SK-N-MC (cell line): Measurements from ENCODE around the gene SF3B6.

Experiments
- EZH2 ChIP-seq: fragments of 200-600 bp; sonication (generic); IDR thresholded peaks from one replicate; pipeline ENCODE4 v1.6.1; 2017; ENCODE audit warnings: antibody characterized with exemption
- FOXP2 ChIP-seq: optimal IDR thresholded peaks from 2 replicates; pipeline ENCODE3; 2011; ENCODE audit warnings: mild to moderate bottlenecking, moderate library complexity; ENCODE audit not compliant: insufficient read depth; ENCODE audit errors: extremely low read length, control extremely low read depth
- POLR2AphosphoS5 ChIP-seq: IDR thresholded peaks from 2 replicates; pipeline ENCODE4 v1.6.1; 2012; ENCODE audit warnings: mild to moderate bottlenecking, low read depth, low read length, borderline replicate concordance

DNA sequence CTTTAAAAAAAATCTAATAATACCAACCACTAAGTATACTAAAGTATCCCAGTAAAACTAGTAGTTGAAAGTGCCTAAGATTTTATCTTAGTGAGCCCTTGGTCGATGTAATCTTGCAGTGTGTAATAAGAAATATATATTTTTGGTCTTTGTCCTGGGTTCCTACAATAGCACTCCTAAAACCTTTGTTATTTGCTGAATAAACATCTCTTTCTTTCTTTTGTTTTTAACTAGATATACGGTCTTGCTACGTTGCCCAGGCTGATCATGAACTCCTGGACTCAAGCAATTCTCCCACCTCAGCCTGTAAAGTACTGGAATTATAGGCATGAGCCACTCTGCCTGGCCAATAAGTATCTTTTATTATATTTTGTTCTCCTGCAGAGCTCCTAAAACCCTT lies 10.9 kb upstream of the SF3B6 start:
- TF ChIP-seq EZH2 (no peak), POLR2AphosphoS5 (no peak), FOXP2 (no peak)
